ENCODE data around the gene CYTH2. TPM values are rescaled to one million over a fixed set of nuclear protein-coding genes. Genes with fewer than 3 reads are reported as not detected.

CYTH2 gene
- total and polyA plus RNA-seq, 2 of the 8 experiments (the other 6 are each of a cell fraction or from before 2014, with no cell fraction given) = 43.7 to 71.4 TPM

DNA sequence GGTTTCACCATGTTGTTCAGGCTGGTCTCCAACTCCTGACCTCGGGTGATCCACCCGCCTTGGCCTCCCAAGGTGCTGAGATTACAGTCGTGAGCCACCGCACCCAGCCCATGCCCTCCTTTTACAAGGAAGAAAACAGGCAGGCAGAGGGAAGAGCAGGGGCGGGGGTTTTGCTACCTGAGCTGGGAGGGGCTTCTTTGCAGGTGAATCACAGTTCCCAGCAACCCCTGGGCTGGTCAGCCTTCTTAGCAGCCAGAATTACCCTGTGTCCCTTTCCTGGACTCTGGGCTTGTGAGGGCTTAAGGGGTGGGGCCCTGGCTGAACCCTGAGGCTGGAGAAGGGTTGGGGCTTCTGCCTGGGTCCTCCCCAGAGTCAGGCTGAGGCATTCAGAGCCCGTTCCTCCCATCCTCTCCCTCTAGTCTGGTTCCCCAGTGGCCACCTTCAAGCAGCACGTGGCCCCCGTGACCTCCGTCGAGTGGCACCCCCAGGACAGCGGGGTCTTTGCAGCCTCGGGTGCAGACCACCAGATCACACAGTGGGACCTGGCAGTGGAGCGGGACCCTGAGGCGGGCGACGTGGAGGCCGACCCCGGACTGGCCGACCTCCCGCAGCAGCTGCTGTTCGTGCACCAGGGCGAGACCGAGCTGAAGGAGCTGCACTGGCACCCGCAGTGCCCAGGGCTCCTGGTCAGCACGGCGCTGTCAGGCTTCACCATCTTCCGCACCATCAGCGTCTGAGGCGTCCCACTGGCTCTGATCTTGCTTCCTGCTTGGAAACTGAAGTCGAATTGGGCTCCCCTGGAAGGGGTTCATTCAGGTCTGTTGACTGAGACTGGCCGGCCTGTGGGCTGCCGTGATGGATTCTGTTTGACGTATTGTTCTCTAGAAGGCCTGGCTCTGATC, 16.6 kb upstream of the CYTH2 start (continued):
- TF ChIP-seq, protein P1, sequence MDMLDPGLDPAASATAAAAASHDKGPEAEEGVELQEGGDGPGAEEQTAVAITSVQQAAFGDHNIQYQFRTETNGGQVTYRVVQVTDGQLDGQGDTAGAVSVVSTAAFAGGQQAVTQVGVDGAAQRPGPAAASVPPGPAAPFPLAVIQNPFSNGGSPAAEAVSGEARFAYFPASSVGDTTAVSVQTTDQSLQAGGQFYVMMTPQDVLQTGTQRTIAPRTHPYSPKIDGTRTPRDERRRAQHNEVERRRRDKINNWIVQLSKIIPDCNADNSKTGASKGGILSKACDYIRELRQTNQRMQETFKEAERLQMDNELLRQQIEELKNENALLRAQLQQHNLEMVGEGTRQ (IDR thresholded peaks at IDR 0.05; ENCODE audit: low read length) = no peak
- TF ChIP-seq CEBPB (IDR thresholded peaks at IDR 0.05; ENCODE audit: low read depth, low read length) (no peak), TBP (IDR thresholded peaks at IDR 0.05; ENCODE audit: low read depth, low read length) (no peak)
